PC-9 (cell line): Measurements from ENCODE around the gene WDR20. TPM values are rescaled to one million over a fixed set of nuclear protein-coding genes. Genes with fewer than 3 reads are reported as not detected.

Source experiments
- BruUV-seq: library from RNA; stranded (reverse); fragments of 400-500 nt; replicated peaks from 2 replicates; lab custom pipeline; 2021; lab: Mats Ljungman, UMichigan
- CTCF ChIA-PET: fragments of 300-600 bp; sonication (Branson Sonifier 250); formaldehyde crosslinking; loops from one replicate; lab custom pipeline; 2022; ENCODE audit warnings: antibody characterized with exemption; lab: Charles Lee
- POLR2A ChIA-PET: fragments of 300-600 bp; sonication (Branson Sonifier 250); formaldehyde crosslinking; loops from one replicate; lab custom pipeline; 2022; ENCODE audit warnings: antibody characterized with exemption; ENCODE audit not compliant: unreplicated experiment; lab: Charles Lee
- DNase-seq, 2 experiments: peaks; one replicate each; pipeline versions ENCODE4 v3.0.0 to v3.0.0-alpha.2; 2015 to 2022; ENCODE audit warnings: mixed read lengths in 1 of 2
- H2AFZ ChIP-seq: fragments of 200-600 bp; sonication (generic); 2 replicates; pipeline ENCODE4 v1.8.1; 2017; ENCODE audit warnings: antibody characterized with exemption
- H3F3A ChIP-seq: fragments of 200-600 bp; sonication (generic); 2 replicates; pipeline ENCODE4 v1.8.1; 2017; ENCODE audit warnings: antibody characterized with exemption, mild to moderate bottlenecking, low read depth; ENCODE audit not compliant: insufficient read depth
- H3K27ac ChIP-seq: fragments of 200-600 bp; sonication (generic); 2 replicates; pipeline ENCODE4 v1.6.1; 2016; ENCODE audit warnings: mixed run types
- H3K27me3 ChIP-seq: fragments of 200-600 bp; sonication (generic); 2 replicates; pipeline ENCODE4 v1.6.1; 2016; ENCODE audit warnings: low read depth, mixed run types; ENCODE audit not compliant: insufficient read depth
- H3K36me3 ChIP-seq: fragments of 200-600 bp; sonication (generic); 2 replicates; pipeline ENCODE4 v1.6.1; 2016; ENCODE audit warnings: low read depth, mixed run types
- H3K4me1 ChIP-seq: fragments of 200-600 bp; sonication (generic); replicated peaks from 2 replicates; pipeline ENCODE4 v1.6.1; 2016; ENCODE audit warnings: mixed run types; ENCODE audit not compliant: insufficient read depth
- H3K4me2 ChIP-seq: fragments of 200-600 bp; sonication (generic); 2 replicates; pipeline ENCODE4 v1.6.1; 2017; ENCODE audit warnings: mixed run types
- H3K4me3 ChIP-seq: fragments of 200-600 bp; sonication (generic); 2 replicates; pipeline ENCODE4 v1.6.1; 2016; ENCODE audit warnings: mixed run types
- H3K79me2 ChIP-seq: fragments of 200-600 bp; sonication (generic); 2 replicates; pipeline ENCODE4 v1.6.1; 2017; ENCODE audit warnings: low read depth, mixed run types
- H3K9me2 ChIP-seq: fragments of 200-600 bp; sonication (generic); 2 replicates; pipeline ENCODE4 v1.8.1; 2017; ENCODE audit warnings: mild to moderate bottlenecking; ENCODE audit not compliant: insufficient read depth
- H3K9me3 ChIP-seq: fragments of 200-600 bp; sonication (generic); 2 replicates; pipeline ENCODE4 v1.8.1; 2016; ENCODE audit warnings: low read depth; ENCODE audit not compliant: insufficient read depth
- H4K20me1 ChIP-seq: fragments of 200-600 bp; sonication (generic); 2 replicates; pipeline ENCODE4 v1.8.1; 2017; ENCODE audit not compliant: insufficient read depth
- CTCF ChIP-seq: fragments of 200-600 bp; sonication (generic); conservative IDR thresholded peaks from 2 replicates; pipeline ENCODE4 v1.6.1; 2017; ENCODE audit warnings: mixed run types, antibody characterized with exemption, mild to moderate bottlenecking, moderate library complexity
- EZH2 ChIP-seq: fragments of 200-600 bp; sonication (generic); IDR thresholded peaks from 2 replicates; pipeline ENCODE4 v1.8.0; 2017; ENCODE audit warnings: antibody characterized with exemption, low read depth
- intact Hi-C: fragments of 100-400 bp; cut with micrococcal nuclease; formaldehyde crosslinking; loops from one replicate; pipeline ENCODE4 v1.10.0; 2022; ENCODE audit not compliant: unreplicated experiment
- total RNA-seq: library from RNA; stranded (reverse); gene quantifications from 2 replicates; pipeline ENCODE4 v1.2.3, GENCODE V29; 2021

WDR20 gene
- total RNA-seq, 1 experiment from 2014 or later = 93.5 TPM

DNA sequence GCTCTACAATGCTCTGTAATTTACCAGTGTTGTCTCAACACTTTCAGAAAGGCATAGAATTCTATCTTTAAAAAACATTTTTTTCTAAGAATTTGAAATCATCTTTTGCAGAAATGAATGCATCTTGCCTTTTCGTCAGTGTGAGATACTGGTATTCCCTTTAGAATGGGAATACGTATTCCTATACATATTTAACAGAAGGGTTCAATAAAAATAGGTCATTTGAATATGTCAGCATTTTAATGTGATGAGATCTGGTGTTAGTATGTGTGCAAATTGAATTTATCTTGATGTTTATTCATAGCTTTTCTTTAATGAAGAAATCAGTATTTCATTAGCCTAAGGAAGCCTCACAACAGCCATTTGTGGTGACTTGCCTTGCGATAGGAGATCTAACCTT lies 44.2 kb downstream of the WDR20 start:
- Histone ChIP-seq H3K27me3 (no peaks in the 10 kb centered on the region), H3K79me2 (peaks cover 94% of the 10 kb centered on the region), H3K4me3 (no peak overlapping the region), H2AFZ (no peak overlapping the region), H3K36me3 (peaks cover 6% of the 10 kb centered on the region; the same call in 1 of the 2 replicates), H4K20me1 (no peaks in the 10 kb centered on the region), H3K4me2 (no peak overlapping the region), H3K4me1 (peaks cover 54% of the 10 kb centered on the region), H3K9me3 (no peaks in the 10 kb centered on the region), H3K27ac (no peak overlapping the region), H3K9me2 (no peaks in the 10 kb centered on the region), H3F3A (peaks cover 55% of the 10 kb centered on the region)
- DNase-seq = no peak
- TF ChIP-seq CTCF (no peak), EZH2 (no peak)
- intact Hi-C loops = no loop called here
- no TSS peak for BruUV-seq
- ChIA-PET CTCF (interaction anchor here (0.6 to 0.9 kb wide), 3 partner anchors 9 to 86 kb away, joined by 4 to 10 read pairs (median 4); no protein-coding TSS in a partner anchor), POLR2A (interaction anchor here (0.6 to 1.2 kb wide), 2 partner anchors 44 to 101 kb away, joined by 4 to 7 read pairs; partner anchors contain the start of gene WDR20)

DNA sequence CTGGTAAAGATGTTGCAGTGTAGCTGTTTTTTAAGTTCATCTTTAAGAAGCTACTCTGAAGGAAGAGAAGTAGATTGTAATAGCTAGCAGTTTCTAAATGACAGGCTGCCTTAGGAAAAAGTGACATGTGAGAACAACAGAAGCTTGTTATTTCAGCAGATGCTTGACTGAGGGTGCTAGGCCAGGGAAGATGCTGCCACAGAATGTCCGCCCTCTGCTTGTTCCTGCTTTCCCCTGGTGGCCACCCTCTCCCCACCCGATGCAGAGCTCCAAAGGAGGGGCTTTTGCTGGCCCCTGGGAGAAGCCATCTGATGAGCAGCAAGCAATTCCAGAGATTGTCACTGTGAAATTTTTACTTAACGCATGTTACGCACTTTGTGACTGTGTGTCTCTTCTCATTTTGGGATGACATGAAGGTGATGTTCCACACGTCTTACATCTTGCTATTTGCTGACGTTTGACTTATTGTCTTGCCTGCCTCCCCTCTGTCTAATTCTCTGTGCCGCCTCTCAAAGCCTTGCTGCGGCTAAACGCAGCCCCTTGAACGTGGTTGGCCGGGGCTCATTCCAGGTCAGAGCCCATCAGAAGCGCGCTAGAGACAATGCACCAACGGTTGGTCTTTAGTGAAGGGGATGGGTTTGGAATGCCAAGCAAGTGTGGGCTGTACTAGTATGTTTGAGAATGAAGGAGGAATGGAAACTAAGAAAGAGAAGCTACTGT lies 44.8 kb downstream of the WDR20 start:
- CTCF ChIA-PET = interaction anchor here (0.6 to 0.9 kb wide), 4 partner anchors 9 to 87 kb away, joined by 3 to 4 read pairs (median 4); no protein-coding TSS in a partner anchor
- no peak overlapping the region for H3K4me3 ChIP-seq
- no TSS peak for BruUV-seq
- H3K9me3 ChIP-seq = no peaks in the 10 kb centered on the region
- intact Hi-C loops = no loop called here
- peaks cover 60% of the 10 kb centered on the region for H3K4me1 ChIP-seq
- H3K36me3 ChIP-seq = peaks cover 6% of the 10 kb centered on the region; the same call in 1 of the 2 replicates
- no peaks in the 10 kb centered on the region for H4K20me1 ChIP-seq
- peaks cover 58% of the 10 kb centered on the region for H3F3A ChIP-seq
- H3K4me2 ChIP-seq = no peak overlapping the region
- H3K27ac ChIP-seq = peak overlapping the region; percentile 90
- no peaks in the 10 kb centered on the region for H3K9me2 ChIP-seq
- H2AFZ ChIP-seq = no peak overlapping the region
- H3K79me2 ChIP-seq = peaks cover 96% of the 10 kb centered on the region
- POLR2A ChIA-PET = interaction anchor here (0.6 to 1.2 kb wide), 2 partner anchors 45 to 102 kb away, joined by 4 to 7 read pairs; partner anchors contain the start of gene WDR20
- no peaks in the 10 kb centered on the region for H3K27me3 ChIP-seq
- no peak for DNase-seq
- TF ChIP-seq CTCF = no peak
- no peak for TF ChIP-seq EZH2

- Histone ChIP-seq H3K79me2 (peaks cover 96% of the 10 kb centered on the region), H2AFZ (no peak overlapping the region), H3K9me3 (no peaks in the 10 kb centered on the region), H4K20me1 (no peaks in the 10 kb centered on the region), H3K4me3 (no peak overlapping the region), H3K4me2 (0 out of 2 replicates have a peak overlapping the region, but pooled peaks have one; percentile 69), H3K36me3 (peaks cover 6% of the 10 kb centered on the region; the same call in 1 of the 2 replicates), H3K4me1 (peaks cover 60% of the 10 kb centered on the region), H3K27ac (peak overlapping the region; percentile 90), H3K9me2 (no peaks in the 10 kb centered on the region), H3K27me3 (no peaks in the 10 kb centered on the region), H3F3A (peaks cover 55% of the 10 kb centered on the region)
- DNase-seq = peak; percentile 54 to 83
- BruUV-seq = no TSS peak
- TF ChIP-seq EZH2 = no peak
- no peak for TF ChIP-seq CTCF
- POLR2A ChIA-PET = no interaction called here
- CTCF ChIA-PET = interaction anchor here (0.6 kb wide), 1 partner anchor 88 kb away, joined by 3 read pairs; no protein-coding TSS in a partner anchor
- intact Hi-C loops = no loop called here
Observed at GRCh38 chr14:102185360-102185759, 45.7 kb downstream of the WDR20 start.
